ENCODE data around the gene KANK2.
A peak's percentile ranks its signal among the peaks of the same experiment; 100 is the strongest.
"Not testable (repeated sequence)": the region's sequence is repeated elsewhere in the genome, so short reads cannot be mapped to it uniquely, and the experiment has no call there.

The KANK2 gene

DNA sequence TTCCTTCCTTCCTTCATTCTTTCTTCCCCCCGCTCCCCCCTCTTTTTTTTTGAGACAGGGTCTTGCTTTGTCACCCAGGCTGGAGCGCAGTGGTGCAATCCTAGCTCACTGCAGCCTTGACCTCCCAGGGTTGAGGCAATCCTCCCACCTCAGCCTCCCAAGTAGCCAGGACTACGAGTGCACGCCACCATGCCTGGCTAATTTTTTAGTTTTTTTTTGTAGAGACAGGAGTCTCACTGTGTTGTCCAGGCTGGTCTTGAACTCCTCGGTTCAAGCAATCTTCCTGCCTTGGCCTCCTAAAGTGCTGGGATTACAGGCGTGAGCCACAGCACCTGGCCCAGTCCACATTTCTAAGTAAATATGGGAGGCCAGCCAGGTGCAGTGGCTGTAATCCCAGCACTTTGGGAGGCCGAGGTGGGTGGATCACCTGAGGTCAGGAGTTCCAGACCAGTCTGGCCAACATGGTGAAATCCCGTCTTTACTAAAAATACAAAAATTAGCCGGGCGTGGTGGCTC is 57.3 kb downstream of the KANK2 start:
- not testable (repeated sequence) for DNase-seq (ENCODE audit: low spot score)

DNA sequence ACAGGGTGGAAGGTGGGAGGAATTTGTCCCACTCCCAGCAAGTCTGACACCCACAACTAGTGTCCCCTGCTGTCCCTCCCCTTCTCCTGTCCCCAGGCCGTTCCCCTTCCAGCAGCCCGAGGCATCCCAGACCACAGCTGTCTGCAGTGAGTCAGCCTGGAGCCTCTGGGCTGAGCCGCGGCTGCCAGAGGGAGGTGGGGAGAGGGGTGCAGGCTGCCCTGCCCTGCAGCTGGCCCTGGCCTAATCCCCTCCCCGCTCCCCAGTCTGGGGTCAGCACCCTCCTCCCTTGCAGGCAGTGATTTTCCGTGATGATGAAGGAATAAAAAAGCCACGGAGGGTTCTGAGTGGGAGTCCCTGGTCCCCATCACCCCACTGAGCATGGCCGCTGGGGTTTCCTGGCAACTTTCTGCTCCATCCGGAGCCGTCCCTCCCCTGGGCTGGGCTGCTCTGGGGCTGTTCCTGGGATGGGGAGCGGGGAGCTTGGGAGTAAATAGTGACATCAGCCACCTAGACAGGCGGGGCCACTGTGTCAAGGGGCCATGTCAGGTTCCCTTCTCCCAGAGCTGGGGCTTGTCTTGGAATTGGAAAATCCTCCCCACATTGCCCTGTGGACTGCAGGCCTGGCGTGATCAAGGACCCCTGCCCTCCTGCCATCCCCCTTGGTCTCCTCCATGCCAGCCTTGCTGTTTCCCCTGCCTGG is 58.6 kb downstream of the KANK2 start:
- no peak for DNase-seq (ENCODE audit: low spot score)

DNA sequence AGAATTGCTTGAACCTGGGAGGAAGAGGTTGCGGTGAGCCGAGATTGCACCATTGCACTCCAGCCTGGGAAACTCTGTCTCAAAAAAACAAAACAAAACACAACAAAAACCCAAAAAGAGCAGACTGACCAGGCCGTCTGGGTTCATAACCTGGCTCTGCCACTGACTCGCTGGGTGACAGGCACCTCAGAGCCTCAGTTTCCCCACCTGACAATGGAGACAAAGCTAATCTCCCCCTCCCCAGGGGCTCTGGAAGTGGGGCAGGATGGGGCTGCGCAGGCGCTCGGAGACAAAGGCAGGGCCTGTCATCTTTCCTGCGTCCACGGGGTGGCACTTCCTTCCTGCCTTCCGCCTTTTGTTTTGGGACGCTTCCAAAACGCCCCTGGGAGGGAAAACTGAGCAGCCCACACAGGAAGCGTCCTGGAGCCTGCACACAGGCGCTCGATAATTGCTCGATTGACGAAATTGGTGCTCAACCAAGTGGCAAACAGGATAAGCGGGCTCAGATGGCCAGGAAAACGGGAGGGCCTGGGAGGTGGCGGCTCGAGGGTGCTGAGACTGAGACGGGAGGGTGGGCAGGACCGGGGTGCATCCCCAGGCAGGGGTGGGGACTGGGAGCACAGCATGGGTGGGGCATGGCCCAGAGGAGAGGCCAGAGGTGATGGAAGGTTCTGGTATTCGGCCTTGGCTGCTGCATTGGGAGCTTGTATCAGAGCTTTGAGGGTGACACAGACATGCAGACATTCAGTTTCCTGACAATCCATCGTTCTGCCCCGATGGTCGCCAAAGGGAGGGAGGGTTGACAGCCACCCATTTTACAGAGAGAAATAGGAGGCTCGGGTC is 59.6 kb downstream of the KANK2 start:
- peak; percentile 47 for DNase-seq (ENCODE audit: low spot score)

DNA sequence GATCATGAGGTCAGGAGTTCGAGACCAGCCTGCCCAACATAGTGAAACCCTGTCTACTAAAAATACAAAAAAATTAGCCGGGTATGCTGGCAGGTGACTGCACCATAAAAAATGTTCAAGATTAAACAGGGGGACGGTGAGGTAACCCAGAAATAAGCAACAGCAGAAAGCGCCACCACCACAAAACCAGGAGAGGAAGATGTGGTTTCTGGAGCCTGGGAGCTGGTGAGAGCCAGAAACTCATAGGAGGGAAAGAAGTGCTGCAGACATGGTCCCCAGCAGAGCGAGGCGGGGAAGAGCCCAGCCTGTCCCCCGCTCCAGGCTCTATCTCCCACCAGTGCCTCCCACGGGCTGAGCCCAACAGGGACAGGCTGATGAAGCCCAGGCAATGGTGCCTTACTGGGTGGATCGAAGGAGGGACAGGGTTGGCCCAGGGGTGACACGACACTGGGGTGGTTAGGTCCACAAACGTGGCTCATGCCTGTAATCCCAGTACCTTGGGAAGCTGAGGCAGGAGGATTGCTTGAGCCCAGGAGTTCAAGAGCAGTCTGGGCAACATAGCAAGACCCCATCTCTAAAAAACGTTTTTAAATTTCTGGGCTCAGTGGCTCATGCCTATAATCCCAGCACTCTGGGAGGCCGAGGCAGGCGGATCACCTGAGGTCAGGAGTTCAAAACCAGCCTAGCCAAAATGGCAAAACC is 60.8 kb downstream of the KANK2 start:
- no peak for DNase-seq (ENCODE audit: low spot score)

DNA sequence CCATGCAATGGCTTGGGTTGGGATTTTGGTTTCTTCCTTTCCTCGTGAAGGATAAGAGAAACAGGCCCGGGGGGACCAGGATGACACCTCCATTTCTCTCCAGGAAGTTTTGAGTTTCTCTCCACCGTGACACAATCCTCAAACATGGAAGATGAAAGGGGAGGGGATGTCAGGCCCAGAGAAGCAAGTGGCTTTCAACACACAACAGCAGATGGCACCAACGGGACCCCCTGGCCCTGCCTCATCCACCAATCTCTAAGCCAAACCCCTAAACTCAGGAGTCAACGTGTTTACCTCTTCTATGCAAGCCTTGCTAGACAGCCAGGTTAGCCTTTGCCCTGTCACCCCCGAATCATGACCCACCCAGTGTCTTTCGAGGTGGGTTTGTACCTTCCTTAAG is 65.9 kb downstream of the KANK2 start:
- DNase-seq (ENCODE audit: low spot score): no peak

DNA sequence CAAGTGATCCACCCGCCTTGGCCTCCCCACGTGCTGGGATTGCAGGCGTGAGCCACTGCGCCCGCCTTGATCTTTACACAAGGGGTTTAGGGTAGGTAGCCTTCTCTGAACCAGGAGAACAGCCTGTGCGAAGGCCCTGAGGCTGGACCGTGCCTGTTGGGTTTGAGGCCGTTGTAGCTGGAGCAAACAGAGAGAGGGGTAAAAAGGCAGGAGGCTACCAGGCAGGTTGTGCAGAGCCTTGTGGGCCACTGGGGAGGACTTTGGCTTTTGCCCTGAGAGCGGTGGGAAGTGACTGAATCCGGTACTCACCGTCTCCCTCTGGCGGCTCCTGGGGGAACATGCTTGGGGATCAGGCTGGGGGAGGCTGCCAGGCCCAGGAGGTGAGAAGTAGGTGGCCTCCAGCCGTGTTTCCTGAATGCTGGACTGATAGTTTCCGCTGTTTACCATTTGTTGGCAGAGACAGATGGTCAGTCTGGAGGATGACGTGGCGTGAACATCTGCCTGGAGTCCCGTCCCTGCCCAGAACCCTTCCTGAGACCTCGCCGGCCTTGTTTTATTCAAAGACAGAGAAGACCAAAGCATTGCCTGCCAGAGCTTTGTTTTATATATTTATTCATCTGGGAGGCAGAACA is 66.4 kb downstream of the KANK2 start:
- peak; percentile 71 for DNase-seq (ENCODE audit: low spot score)

DNA sequence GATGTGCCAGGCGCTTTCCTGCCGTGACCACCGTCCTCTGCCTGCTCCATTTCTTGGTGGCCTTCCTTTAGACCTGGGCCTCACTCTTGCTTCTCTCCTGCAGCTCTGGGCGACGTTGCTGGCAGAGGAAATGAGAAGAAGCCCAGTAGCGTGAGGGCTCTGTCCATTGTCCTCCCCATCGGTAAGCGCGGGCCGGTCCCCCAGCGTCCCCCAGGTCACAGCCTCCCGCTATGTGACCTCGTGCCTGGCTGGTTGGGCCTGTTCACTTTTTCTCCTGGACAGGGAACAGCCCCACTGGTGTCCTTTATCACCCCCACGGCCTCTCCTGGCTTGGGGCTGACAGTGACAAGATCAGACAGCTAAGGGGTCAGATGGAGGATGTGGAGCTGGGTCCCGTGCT is 69.4 kb downstream of the KANK2 start:
- no peak for DNase-seq (ENCODE audit: low spot score)

DNA sequence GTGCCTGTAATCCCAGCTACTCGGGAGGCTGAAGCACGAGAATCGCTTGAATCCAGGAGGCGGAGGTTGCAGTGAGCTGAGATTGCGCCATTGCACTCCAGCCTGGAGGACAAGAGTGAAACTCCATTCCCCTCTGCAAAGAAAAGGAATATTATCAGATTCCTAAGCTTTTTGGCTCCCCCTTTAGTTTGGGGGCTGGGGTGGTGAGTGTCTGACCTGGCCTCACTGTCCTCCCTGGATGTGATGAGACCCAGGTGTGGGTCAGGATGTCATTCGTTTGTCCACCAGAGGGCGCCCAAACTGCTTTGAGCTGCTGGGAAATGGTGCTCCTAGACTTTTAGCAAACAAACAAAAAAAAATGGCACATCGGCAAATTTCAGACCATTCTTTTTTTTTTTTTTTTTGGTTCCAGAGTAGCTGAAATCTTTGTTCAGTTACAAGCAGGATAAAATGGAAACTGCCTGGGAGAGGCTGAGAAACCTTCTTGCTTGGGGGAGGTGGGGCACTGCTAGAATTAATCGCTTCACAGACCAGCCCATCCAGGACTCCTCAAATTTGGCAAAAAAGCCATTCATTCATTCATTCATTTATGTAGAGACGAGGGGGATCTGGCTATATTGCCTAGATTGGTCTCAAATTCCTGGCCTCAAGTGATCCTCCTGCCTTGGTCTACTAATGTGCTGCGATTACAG is 71.2 kb downstream of the KANK2 start:
- peak; percentile 72 for DNase-seq (ENCODE audit: low spot score)

DNA sequence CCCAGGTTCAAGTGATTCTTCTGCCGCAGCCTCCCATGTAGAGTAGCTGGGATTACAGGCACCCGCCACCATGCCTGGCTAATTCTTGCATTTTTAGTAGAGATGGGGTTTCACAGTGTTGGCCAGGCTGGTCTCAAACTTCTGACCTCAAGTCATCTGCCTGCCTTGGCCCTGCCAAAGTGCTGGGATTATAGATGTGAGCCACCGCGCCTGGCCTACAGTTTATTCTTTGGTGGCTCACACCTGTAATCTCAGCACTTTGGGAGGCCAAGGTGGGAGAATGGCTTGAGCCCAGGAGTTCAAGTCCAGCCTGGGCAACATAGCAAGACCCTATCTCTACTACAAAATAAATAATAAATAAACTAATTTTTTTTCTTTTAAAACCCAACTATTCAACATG is 73.2 kb downstream of the KANK2 start:
- not testable (repeated sequence) for DNase-seq (ENCODE audit: low spot score)

DNA sequence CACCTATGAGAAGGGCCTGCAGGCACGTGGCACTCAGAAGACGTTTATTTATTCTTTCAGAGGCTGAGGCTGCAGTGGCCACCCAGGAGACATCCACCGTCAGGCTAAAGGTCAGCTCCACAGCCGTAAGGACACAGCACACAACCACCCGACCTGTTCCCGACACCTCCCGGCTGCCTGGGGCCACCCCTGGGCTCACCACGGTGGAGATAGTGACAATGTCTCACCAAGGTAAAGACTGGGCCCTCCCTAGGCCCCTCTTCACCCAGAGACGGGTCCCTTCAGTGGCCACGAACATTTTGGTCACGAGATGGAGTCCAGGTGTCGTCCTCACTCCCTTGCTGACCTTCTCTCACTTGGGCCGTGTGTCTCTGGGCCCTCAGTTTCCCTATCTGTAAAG is 74.2 kb downstream of the KANK2 start:
- no peak for DNase-seq (ENCODE audit: low spot score)

DNA sequence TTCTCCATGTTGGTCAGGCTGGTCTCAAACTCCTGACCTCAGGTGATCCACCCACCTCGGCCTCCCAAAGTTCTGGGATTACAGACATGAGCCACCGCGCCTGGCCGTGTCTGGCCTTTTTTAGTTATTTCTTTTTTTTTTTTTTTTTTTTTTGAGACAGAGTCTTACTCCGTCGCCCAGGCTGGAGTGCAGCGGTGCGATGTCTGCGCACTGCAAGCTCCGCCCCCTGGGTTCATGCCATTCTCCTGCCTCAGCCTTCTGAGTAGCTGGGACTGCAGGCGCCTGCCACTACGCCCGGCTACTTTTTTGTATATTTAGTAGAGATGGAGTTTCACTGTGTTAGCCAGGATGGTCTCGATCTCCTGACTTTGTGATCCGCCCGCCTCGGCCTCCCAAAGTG is 75.4 kb downstream of the KANK2 start:
- not testable (repeated sequence) for DNase-seq (ENCODE audit: low spot score)

DNA sequence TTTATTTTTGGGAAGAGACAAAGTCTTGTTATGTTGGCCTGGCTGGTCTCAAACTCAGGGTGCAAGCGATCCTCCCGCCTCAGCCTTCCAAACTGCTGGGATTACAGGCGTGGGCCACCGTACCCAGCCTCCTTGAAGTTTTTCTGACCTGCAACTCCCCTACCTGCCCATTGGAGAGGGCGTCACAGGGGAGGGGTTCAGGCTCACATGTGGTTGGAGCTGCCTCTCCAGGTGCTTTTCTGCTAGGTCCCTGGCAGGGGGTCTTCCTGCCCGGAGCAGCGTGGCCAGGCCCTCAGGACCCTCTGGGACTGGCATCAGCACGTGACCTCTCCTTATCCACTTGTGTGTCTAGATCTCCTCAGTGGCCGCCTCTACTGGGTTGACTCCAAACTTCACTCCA is 80.8 kb downstream of the KANK2 start:
- no peak for DNase-seq (ENCODE audit: low spot score)

DNA sequence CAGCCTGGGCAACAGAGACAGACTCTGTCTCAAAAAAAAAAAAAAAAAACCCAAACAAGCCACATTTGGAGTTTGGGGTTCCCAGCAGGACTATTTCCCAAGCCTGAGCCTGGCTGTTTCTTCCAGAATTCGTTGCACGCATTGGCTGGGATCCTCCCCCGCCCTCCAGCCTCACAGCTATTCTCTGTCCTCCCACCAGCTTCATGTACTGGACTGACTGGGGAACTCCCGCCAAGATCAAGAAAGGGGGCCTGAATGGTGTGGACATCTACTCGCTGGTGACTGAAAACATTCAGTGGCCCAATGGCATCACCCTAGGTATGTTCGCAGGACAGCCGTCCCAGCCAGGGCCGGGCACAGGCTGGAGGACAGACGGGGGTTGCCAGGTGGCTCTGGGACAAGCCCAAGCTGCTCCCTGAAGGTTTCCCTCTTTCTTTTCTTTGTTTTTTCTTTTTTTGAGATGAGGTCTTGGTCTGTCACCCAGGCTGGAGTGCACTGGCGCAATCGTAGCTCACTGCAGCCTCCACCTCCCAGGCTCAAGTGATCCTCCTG is 81.4 kb downstream of the KANK2 start:
- DNase-seq (ENCODE audit: low spot score): no peak

DNA sequence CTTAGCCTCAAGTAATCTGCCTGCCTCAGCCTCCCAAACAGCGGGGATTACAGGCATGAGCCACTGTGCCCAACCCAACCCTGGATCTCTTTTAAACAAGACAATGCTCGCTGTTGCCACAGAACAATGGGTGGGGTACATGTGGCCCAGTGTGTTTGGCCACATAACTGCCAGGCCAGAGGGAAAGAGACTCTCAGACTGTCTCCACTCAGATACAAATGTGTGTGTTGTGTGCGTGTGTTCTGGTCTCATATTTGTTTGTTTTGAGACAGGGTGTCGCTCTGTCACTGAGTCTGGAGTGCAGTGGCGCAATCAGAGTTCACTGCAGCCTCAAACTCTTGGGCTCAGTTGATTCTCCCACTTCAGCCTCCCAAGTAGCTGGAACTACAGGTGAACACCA is 82.3 kb downstream of the KANK2 start:
- DNase-seq (ENCODE audit: low spot score): no peak
